Measurements from ENCODE around the gene TWSG1. TPM values are rescaled to one million over a fixed set of nuclear protein-coding genes. Genes with fewer than 3 reads are reported as not detected.

The TWSG1 gene
- polyA plus RNA-seq, 1 donor from 2014 or later, result 11.5 TPM

DNA sequence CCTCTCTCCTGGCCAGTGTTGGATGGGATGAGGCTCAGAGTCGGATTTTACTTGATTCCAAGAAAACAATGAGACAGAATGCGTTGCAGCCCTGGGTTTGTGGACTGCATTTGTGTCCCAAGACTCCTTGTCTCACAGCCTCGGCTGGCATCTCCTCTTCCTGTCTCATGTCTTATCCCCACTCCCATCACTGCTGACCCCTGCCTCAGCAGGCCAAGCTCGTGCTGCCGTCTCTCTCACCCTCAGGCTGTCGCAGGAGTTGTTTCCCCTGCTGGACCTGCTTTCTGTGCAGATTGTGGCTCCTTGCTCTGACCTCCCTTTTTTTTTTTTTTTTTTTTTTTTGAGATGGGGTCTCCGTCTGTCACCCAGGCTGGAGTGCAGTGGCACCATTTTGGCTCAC lies 70.6 kb downstream of the TWSG1 start:
- no peak overlapping the region for H3K27ac ChIP-seq (ENCODE audit: low read length)
- H3K9ac ChIP-seq (ENCODE audit: low read length), result no peak overlapping the region
- no peaks in the 10 kb centered on the region for H3K79me2 ChIP-seq (replicated peaks; ENCODE audit: insufficient read depth, low read length)
- no peak overlapping the region for H3K4me2 ChIP-seq (ENCODE audit: low read length)
- TF ChIP-seq SMC3 (conservative IDR thresholded peaks at IDR 0.05; ENCODE audit: poor library complexity), result no peak
- no peak for TF ChIP-seq TAF1 (IDR thresholded peaks at IDR 0.05; ENCODE audit: low read depth)
- TF ChIP-seq EP300 (conservative IDR thresholded peaks at IDR 0.05; ENCODE audit: poor library complexity, severe bottlenecking), result no peak
- no peak for TF ChIP-seq EZH2 (IDR thresholded peaks at IDR 0.05; ENCODE audit: borderline replicate concordance, insufficient read depth, low read length, poor library complexity, severe bottlenecking)
- TF ChIP-seq MXI1 (conservative IDR thresholded peaks at IDR 0.05; ENCODE audit: poor library complexity, severe bottlenecking), result no peak
- no peak for TF ChIP-seq RAD21 (conservative IDR thresholded peaks at IDR 0.05)
- TF ChIP-seq REST (IDR thresholded peaks at IDR 0.05; ENCODE audit: borderline replicate concordance), result no peak
- no peak for TF ChIP-seq CTCF (IDR thresholded peaks at IDR 0.05; ENCODE audit: poor library complexity, severe bottlenecking)
- TF ChIP-seq POLR2AphosphoS5 (IDR thresholded peaks at IDR 0.05), result no peak
- no peaks in the 10 kb centered on the region for H3K9me2 ChIP-seq (ENCODE audit: insufficient read depth, low read length)
- no peak overlapping the region for H2AFZ ChIP-seq (ENCODE audit: low read depth, low read length)
- H3K9me3 ChIP-seq (ENCODE audit: low read length), result no peaks in the 10 kb centered on the region
- no peak overlapping the region for H3K4me3 ChIP-seq (ENCODE audit: low read length)
- H3K27me3 ChIP-seq (ENCODE audit: insufficient read depth, low read depth, low read length), result no peaks in the 10 kb centered on the region
- H3F3A ChIP-seq (ENCODE audit: insufficient read depth, low read length, poor library complexity, severe bottlenecking), result no peaks in the 10 kb centered on the region
- H4K20me1 ChIP-seq (ENCODE audit: insufficient read depth), result no peaks in the 10 kb centered on the region
- no peaks in the 10 kb centered on the region for H3K36me3 ChIP-seq (ENCODE audit: insufficient read depth, low read length)

DNA sequence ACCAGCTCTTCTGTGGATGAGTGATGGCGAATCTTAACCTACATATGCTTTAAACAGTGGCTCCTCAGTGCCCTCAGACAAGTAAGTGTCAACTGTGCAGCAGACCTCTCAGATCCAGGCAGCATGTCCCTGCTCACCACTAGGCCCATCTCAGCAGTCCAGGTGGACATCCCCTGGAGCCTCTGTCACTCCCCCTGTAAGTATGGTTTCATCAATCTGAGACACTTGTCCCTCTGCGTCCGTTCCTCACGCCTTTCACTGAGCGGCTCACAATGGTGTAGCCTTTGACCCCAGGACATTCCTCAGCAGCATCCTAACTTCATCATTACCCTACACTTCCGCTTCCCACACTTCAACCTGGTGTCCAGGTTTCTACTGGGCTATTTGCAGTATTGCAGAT lies 71.4 kb downstream of the TWSG1 start:
- Histone ChIP-seq H3K9me3 (ENCODE audit: low read length) (no peaks in the 10 kb centered on the region), H3K4me3 (ENCODE audit: low read length) (no peak overlapping the region), H4K20me1 (ENCODE audit: insufficient read depth) (no peaks in the 10 kb centered on the region), H3K9me2 (ENCODE audit: insufficient read depth, low read length) (no peaks in the 10 kb centered on the region), H3K79me2 (replicated peaks; ENCODE audit: insufficient read depth, low read length) (no peaks in the 10 kb centered on the region), H3F3A (ENCODE audit: insufficient read depth, low read length, poor library complexity, severe bottlenecking) (no peaks in the 10 kb centered on the region), H3K36me3 (ENCODE audit: insufficient read depth, low read length) (no peaks in the 10 kb centered on the region), H2AFZ (ENCODE audit: low read depth, low read length) (no peak overlapping the region), H3K27ac (ENCODE audit: low read length) (no peak overlapping the region), H3K4me2 (ENCODE audit: low read length) (no peak overlapping the region), H3K27me3 (ENCODE audit: insufficient read depth, low read depth, low read length) (no peaks in the 10 kb centered on the region), H3K9ac (ENCODE audit: low read length) (no peak overlapping the region)
- no peak for TF ChIP-seq EP300 (conservative IDR thresholded peaks at IDR 0.05; ENCODE audit: poor library complexity, severe bottlenecking)
- no peak for TF ChIP-seq CTCF (IDR thresholded peaks at IDR 0.05; ENCODE audit: poor library complexity, severe bottlenecking)
- TF ChIP-seq REST (IDR thresholded peaks at IDR 0.05; ENCODE audit: borderline replicate concordance), result no peak
- no peak for TF ChIP-seq MXI1 (conservative IDR thresholded peaks at IDR 0.05; ENCODE audit: poor library complexity, severe bottlenecking)
- TF ChIP-seq SMC3 (conservative IDR thresholded peaks at IDR 0.05; ENCODE audit: poor library complexity), result no peak
- no peak for TF ChIP-seq EZH2 (IDR thresholded peaks at IDR 0.05; ENCODE audit: borderline replicate concordance, insufficient read depth, low read length, poor library complexity, severe bottlenecking)
- no peak for TF ChIP-seq TAF1 (IDR thresholded peaks at IDR 0.05; ENCODE audit: low read depth)
- no peak for TF ChIP-seq POLR2AphosphoS5 (IDR thresholded peaks at IDR 0.05)

Measured in neural cell (in vitro differentiated cells).